Left kidney (tissue), 2 donors: ENCODE data around the gene HTD2. TPM values are rescaled to one million over a fixed set of nuclear protein-coding genes. Genes with fewer than 3 reads are reported as not detected.

Experiments
- DNase-seq: peaks from one replicate; pipeline ENCODE4 v3.0.0-alpha.2; 2013
- polyA plus RNA-seq: library from polyadenylated mRNA; unstranded; fragments of 120-200 nt; gene quantifications from one replicate; pipeline ENCODE4 v1.2.1, GENCODE V29; 2013; ENCODE audit not compliant: insufficient read length

Gene HTD2
- polyA plus RNA-seq, 1 donor, result 15.1 TPM

- DNase-seq, result no peak
These were observed 14.5 kb upstream of the HTD2 start for GRCh38 chr3:58291671-58292338.

- DNase-seq, result no peak
These were observed 13.5 kb upstream of the HTD2 start for GRCh38 chr3:58292866-58293265.

- DNase-seq, result no peak
These were observed 12.8 kb upstream of the HTD2 start for GRCh38 chr3:58293516-58293915.

- DNase-seq, result no peak
These were observed 10.1 kb upstream of the HTD2 start for GRCh38 chr3:58296269-58296668.

- no peak for DNase-seq
These were observed 9.5 kb upstream of the HTD2 start for GRCh38 chr3:58296843-58297242.

GRCh38 chr3:58298190-58298589 lies 8.1 kb upstream of the HTD2 start:
- DNase-seq, result no peak

- no peak for DNase-seq
These were observed 7.2 kb upstream of the HTD2 start for GRCh38 chr3:58299075-58299474.

GRCh38 chr3:58299839-58300516 lies 6.3 kb upstream of the HTD2 start:
- DNase-seq, result no peak

GRCh38 chr3:58307639-58308215 lies 1.4 kb downstream of the HTD2 start:
- peak; percentile 29 for DNase-seq

- no peak for DNase-seq
These were observed 2.4 kb downstream of the HTD2 start for GRCh38 chr3:58308728-58309127.

- no peak for DNase-seq
These were observed 11.5 kb downstream of the HTD2 start for GRCh38 chr3:58317811-58318210.

GRCh38 chr3:58321791-58322190 lies 15.5 kb downstream of the HTD2 start:
- DNase-seq, result no peak

GRCh38 chr3:58322793-58323192 lies 16.5 kb downstream of the HTD2 start:
- DNase-seq, result no peak

GRCh38 chr3:58323529-58324390 lies 17.4 kb downstream of the HTD2 start:
- DNase-seq, result no peak

- no peak for DNase-seq
These were observed 18.4 kb downstream of the HTD2 start for GRCh38 chr3:58324391-58325390.

GRCh38 chr3:58325525-58325992 lies 19.2 kb downstream of the HTD2 start:
- no peak for DNase-seq

GRCh38 chr3:58326267-58326900 lies 20.1 kb downstream of the HTD2 start:
- DNase-seq, result no peak

- no peak for DNase-seq
These were observed 23.0 kb downstream of the HTD2 start for GRCh38 chr3:58329150-58329921.

GRCh38 chr3:58329922-58330413 lies 23.6 kb downstream of the HTD2 start:
- DNase-seq, result no peak
